ENCODE results near the gene EIF2B4.
"Not testable (repeated sequence)": the region's sequence is repeated elsewhere in the genome, so short reads cannot be mapped to it uniquely, and the experiment has no call there.

EIF2B4 gene

GRCh38 chr2:27377618-27378095 lies 7.5 kb upstream of the EIF2B4 start:
- no peak for DNase-seq

GRCh38 chr2:27376866-27377617 lies 6.9 kb upstream of the EIF2B4 start:
- DNase-seq = no peak

- DNase-seq = no peak
Measured at GRCh38 chr2:27376151-27376865, 6.2 kb upstream of the EIF2B4 start.

- DNase-seq = no peak
Measured at GRCh38 chr2:27375513-27376099, 5.5 kb upstream of the EIF2B4 start.

GRCh38 chr2:27373567-27373966 lies 3.4 kb upstream of the EIF2B4 start:
- no peak for DNase-seq

GRCh38 chr2:27372937-27373336 lies 2.8 kb upstream of the EIF2B4 start:
- no peak for DNase-seq

GRCh38 chr2:27370816-27371620 lies 880 bp upstream of the EIF2B4 start:
- DNase-seq = peak; percentile 15

GRCh38 chr2:27369471-27370025 lies 590 bp downstream of the EIF2B4 start:
- DNase-seq = no peak

GRCh38 chr2:27363933-27364332 lies 6.2 kb downstream of the EIF2B4 start:
- no peak for DNase-seq

- DNase-seq = no peak
Measured at GRCh38 chr2:27362678-27363420, 7.3 kb downstream of the EIF2B4 start.

- peak; percentile 86 for DNase-seq
Measured at GRCh38 chr2:27356382-27357181, 13.6 kb downstream of the EIF2B4 start, which contains the start of gene GTF3C2. Gene GTF3C2 (minus strand): TSS chr2:27356764. CDS start chr2:27343554, 13,210 bp downstream.

GRCh38 chr2:27356056-27356381 lies 14.1 kb downstream of the EIF2B4 start:
- DNase-seq = no peak

GRCh38 chr2:27354597-27354927 lies 15.6 kb downstream of the EIF2B4 start:
- DNase-seq = no peak

GRCh38 chr2:27353762-27354596 lies 16.2 kb downstream of the EIF2B4 start:
- DNase-seq = no peak

- DNase-seq = not testable (repeated sequence)
Measured at GRCh38 chr2:27353386-27353761, 16.8 kb downstream of the EIF2B4 start.

GRCh38 chr2:27351802-27352598 lies 18.1 kb downstream of the EIF2B4 start:
- no peak for DNase-seq

GRCh38 chr2:27350106-27350693 lies 19.9 kb downstream of the EIF2B4 start:
- DNase-seq = no peak

GRCh38 chr2:27347641-27348040 lies 22.5 kb downstream of the EIF2B4 start:
- DNase-seq = no peak

- no peak for DNase-seq
Measured at GRCh38 chr2:27336173-27336572, 34.0 kb downstream of the EIF2B4 start.

All from T-helper 9 cell (primary cell).